Esophagus muscularis mucosa (tissue), 4 donors: Measurements from ENCODE around the gene IGF2BP3. TPM values are rescaled to one million over a fixed set of nuclear protein-coding genes. Genes with fewer than 3 reads are reported as not detected.
A peak's percentile ranks its signal among the peaks of the same experiment; 100 is the strongest.
"Not testable (repeated sequence)": the region's sequence is repeated elsewhere in the genome, so short reads cannot be mapped to it uniquely, and the experiment has no call there.

ENCODE experiments used
- DNase-seq: peaks from one replicate; pipeline ENCODE4 v3.0.0-alpha.2; 2017; ENCODE audit errors: extremely low spot score
- H3K27ac ChIP-seq, 4 donors: fragments of 200-600 bp; sonication (generic); replicated peaks in 1 of 4; 1 replicate in 3 of 4; 2 replicates in 1 of 4; pipeline ENCODE4 v1.5.1; 2016 to 2019; ENCODE audit warnings: mild to moderate bottlenecking in 1 of 4
- H3K27me3 ChIP-seq, 4 donors: fragments of 200-600 bp; sonication (generic); one replicate each; pipeline versions ENCODE4 v1.5.1 to v1.6.0; 2016 to 2019
- H3K36me3 ChIP-seq, 4 donors: fragments of 200-600 bp; sonication (generic); one replicate each; pipeline ENCODE4 v1.5.1; 2016 to 2019
- H3K4me1 ChIP-seq, 4 donors: fragments of 200-600 bp; sonication (generic); one replicate each; pipeline ENCODE4 v1.5.1; 2016 to 2019
- H3K4me3 ChIP-seq, 4 donors: fragments of 200-600 bp; sonication (generic); 1 replicate in 2 of 4; 2 replicates in 2 of 4; pipeline ENCODE4 v1.5.1; 2016 to 2019; ENCODE audit warnings: mild to moderate bottlenecking in 4 of 4, moderate library complexity in 1 of 4
- H3K9me3 ChIP-seq, 4 donors: fragments of 200-600 bp; sonication (generic); 1 replicate in 3 of 4; 2 replicates in 1 of 4; pipeline ENCODE4 v1.5.1; 2016 to 2019
- CTCF ChIP-seq, 3 experiments: fragments of 200-600 bp in 2 of 3; fragments of 450-650 bp in 1 of 3; sonication (generic) in 2 of 3; IDR thresholded peaks; one replicate each; pipeline ENCODE4 v1.5.1; 2017 to 2019; ENCODE audit warnings: antibody characterized with exemption in 3 of 3, mild to moderate bottlenecking in 2 of 3, moderate library complexity in 1 of 3
- EP300 ChIP-seq: sonication (generic); formaldehyde crosslinking; IDR thresholded peaks from one replicate; pipeline ENCODE4 v1.6.1; 2017; ENCODE audit warnings: antibody characterized with exemption
- POLR2A ChIP-seq: fragments of 450-650 bp; IDR thresholded peaks from one replicate; pipeline ENCODE4 v1.6.1; 2017; ENCODE audit warnings: antibody characterized with exemption, moderate library complexity, mild to moderate bottlenecking, low read depth
- POLR2AphosphoS5 ChIP-seq, 2 donors: sonication (generic); formaldehyde crosslinking; IDR thresholded peaks; one replicate each; pipeline ENCODE4 v1.6.1; 2017; ENCODE audit warnings: antibody characterized with exemption in 2 of 2
- WGBS: methylation state at CpG from one replicate; pipeline ENCODE4 v1.1.5; 2018; 5-methylcytosine and 5-hydroxymethylcytosine counted together
- intact Hi-C: fragments of 100-400 bp; cut with DNase I; formaldehyde crosslinking; loops from one replicate; pipeline ENCODE4 v1.15.1; 2023
- total RNA-seq, 4 donors: library from RNA; depleted of rRNA; stranded (reverse); fragments of >200 nt; gene quantifications; one replicate each; pipeline versions ENCODE4 v1.1.0 to v1.2.1, GENCODE V29; 2016

The IGF2BP3 gene
- 1 to 10 TPM in 1 of 4 donors, under 1 TPM in 1, not detected in 2; 0.45 to 1.7 TPM for total RNA-seq

GRCh38 chr7:23470330-23471105 is at the start of gene IGF2BP3:
Gene IGF2BP3 (minus strand): TSS chr7:23470491. CDS start chr7:23470110, 381 bp downstream.
- Histone ChIP-seq H3K27ac (no peak within 1 kb of the TSS), H3K9me3 (no peaks in the 10 kb centered on the region), H3K4me3 (peak within 1 kb of the TSS; percentile 41 to 50 (median 47)), H3K36me3 (no peaks in the 10 kb centered on the region), H3K4me1 (peaks cover 51 to 58% (median 57%) of the 10 kb centered on the region in 4 donors), H3K27me3 (peaks cover 23 to 99% (median 90%) of the 10 kb centered on the region in 4 donors)
- intact Hi-C loops = no loop called here
- peak; percentile 91 for DNase-seq
- WGBS = 1% methylated on average over 34 of the region's 34 CpGs
- TF ChIP-seq POLR2A (no peak), CTCF (IDR thresholded peaks at IDR 0.05) (no peak), POLR2AphosphoS5 (IDR thresholded peaks at IDR 0.05) (no peak), EP300 (no peak)

- no peak overlapping the region for H3K27ac ChIP-seq
- no peak for TF ChIP-seq EP300
- TF ChIP-seq POLR2A = no peak
- no peak for TF ChIP-seq POLR2AphosphoS5 (IDR thresholded peaks at IDR 0.05)
- TF ChIP-seq CTCF (IDR thresholded peaks at IDR 0.05) = no peak
- H3K27me3 ChIP-seq = no peaks in the 10 kb centered on the region
- DNase-seq = no peak
- H3K4me1 ChIP-seq = no peaks in the 10 kb centered on the region
- H3K36me3 ChIP-seq = peaks cover 65 to 100% (median 94%) of the 10 kb centered on the region in 4 donors
- intact Hi-C loops = no loop called here
- no peak overlapping the region for H3K4me3 ChIP-seq
- no peaks in the 10 kb centered on the region for H3K9me3 ChIP-seq
- WGBS = 94% methylated on average over 2 of the region's 2 CpGs
Observed at GRCh38 chr7:23514755-23515154, 44.5 kb upstream of the IGF2BP3 start.

GRCh38 chr7:23513746-23514145 is 43.5 kb upstream of the IGF2BP3 start:
- H3K4me3 ChIP-seq, DNase-seq, H3K27me3 ChIP-seq, H3K27ac ChIP-seq, intact Hi-C loops, H3K9me3 ChIP-seq, H3K4me1 ChIP-seq: not testable (repeated sequence)
- 91% methylated on average over 6 of the region's 6 CpGs for WGBS
- H3K36me3 ChIP-seq = peaks cover 60 to 100% (median 95%) of the 10 kb centered on the region in 4 donors

GRCh38 chr7:23494009-23494408 is 23.7 kb upstream of the IGF2BP3 start:
- WGBS = 85% methylated on average over 9 of the region's 9 CpGs
- TF ChIP-seq CTCF (IDR thresholded peaks at IDR 0.05) (no peak), POLR2A (no peak), POLR2AphosphoS5 (IDR thresholded peaks at IDR 0.05) (no peak), EP300 (no peak)
- Histone ChIP-seq H3K36me3 (peaks cover 0 to 13% (median 0%) of the 10 kb centered on the region in 4 donors), H3K4me3 (no peak overlapping the region), H3K9me3 (no peaks in the 10 kb centered on the region), H3K27me3 (no peaks in the 10 kb centered on the region), H3K4me1 (peaks cover 0 to 8% (median 7%) of the 10 kb centered on the region in 4 donors), H3K27ac (no peak overlapping the region)
- intact Hi-C loops = no loop called here
- no peak for DNase-seq

- H3K4me3 ChIP-seq = no peak overlapping the region
- DNase-seq = no peak
- no peaks in the 10 kb centered on the region for H3K9me3 ChIP-seq
- no peak overlapping the region for H3K27ac ChIP-seq
- H3K36me3 ChIP-seq = peaks cover 0 to 7% (median 0%) of the 10 kb centered on the region in 4 donors
- intact Hi-C loops = no loop called here
- no peaks in the 10 kb centered on the region for H3K27me3 ChIP-seq
- H3K4me1 ChIP-seq = peaks cover 0 to 8% (median 7%) of the 10 kb centered on the region in 4 donors
- WGBS = 66% methylated on average over 3 of the region's 3 CpGs
- no peak for TF ChIP-seq EP300
- no peak for TF ChIP-seq POLR2A
- TF ChIP-seq CTCF (IDR thresholded peaks at IDR 0.05) = no peak
- no peak for TF ChIP-seq POLR2AphosphoS5 (IDR thresholded peaks at IDR 0.05)
Observed at GRCh38 chr7:23491502-23491901, 21.2 kb upstream of the IGF2BP3 start.
